ENCODE results near the gene DPAGT1.
A peak's percentile ranks its signal among the peaks of the same experiment; 100 is the strongest.
"Not testable (repeated sequence)": the region's sequence is repeated elsewhere in the genome, so short reads cannot be mapped to it uniquely, and the experiment has no call there.

Gene DPAGT1

GRCh38 chr11:119101759-119102423 lies at the start of gene DPAGT1:
Gene DPAGT1, minus strand, starts transcription at chr11:119101853. Its CDS starts 198 bp downstream, at chr11:119101655.
- DNase-seq (ENCODE audit: low read depth) = peak; percentile 93
- H3K4me3 ChIP-seq (ENCODE audit: low read depth, low read length) = peak within 1 kb of the TSS; percentile 92

DNA sequence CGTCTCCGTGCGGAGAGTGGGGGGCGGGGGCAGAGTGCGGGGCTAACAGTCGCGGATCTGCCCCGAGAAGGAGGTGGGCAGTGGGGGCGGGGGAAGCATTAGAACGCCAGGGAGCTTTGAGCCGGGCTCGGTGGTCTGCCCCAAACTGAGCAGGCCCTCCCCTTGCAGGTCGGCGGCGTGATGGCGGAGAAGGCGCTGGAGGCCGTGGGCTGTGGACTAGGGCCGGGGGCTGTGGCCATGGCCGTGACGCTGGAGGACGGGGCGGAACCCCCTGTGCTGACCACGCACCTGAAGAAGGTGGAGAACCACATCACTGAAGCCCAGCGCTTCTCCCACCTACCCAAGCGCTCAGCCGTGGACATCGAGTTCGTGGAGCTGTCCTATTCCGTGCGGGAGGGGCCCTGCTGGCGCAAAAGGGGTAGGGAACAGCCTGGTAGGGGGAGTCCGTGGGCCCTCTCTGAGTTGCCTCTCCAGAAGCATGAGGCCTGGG lies 48.2 kb upstream of the DPAGT1 start:
- H3K4me3 ChIP-seq (ENCODE audit: low read depth, low read length) = peak overlapping the region; percentile 59
- DNase-seq (ENCODE audit: low read depth) = no peak

DNA sequence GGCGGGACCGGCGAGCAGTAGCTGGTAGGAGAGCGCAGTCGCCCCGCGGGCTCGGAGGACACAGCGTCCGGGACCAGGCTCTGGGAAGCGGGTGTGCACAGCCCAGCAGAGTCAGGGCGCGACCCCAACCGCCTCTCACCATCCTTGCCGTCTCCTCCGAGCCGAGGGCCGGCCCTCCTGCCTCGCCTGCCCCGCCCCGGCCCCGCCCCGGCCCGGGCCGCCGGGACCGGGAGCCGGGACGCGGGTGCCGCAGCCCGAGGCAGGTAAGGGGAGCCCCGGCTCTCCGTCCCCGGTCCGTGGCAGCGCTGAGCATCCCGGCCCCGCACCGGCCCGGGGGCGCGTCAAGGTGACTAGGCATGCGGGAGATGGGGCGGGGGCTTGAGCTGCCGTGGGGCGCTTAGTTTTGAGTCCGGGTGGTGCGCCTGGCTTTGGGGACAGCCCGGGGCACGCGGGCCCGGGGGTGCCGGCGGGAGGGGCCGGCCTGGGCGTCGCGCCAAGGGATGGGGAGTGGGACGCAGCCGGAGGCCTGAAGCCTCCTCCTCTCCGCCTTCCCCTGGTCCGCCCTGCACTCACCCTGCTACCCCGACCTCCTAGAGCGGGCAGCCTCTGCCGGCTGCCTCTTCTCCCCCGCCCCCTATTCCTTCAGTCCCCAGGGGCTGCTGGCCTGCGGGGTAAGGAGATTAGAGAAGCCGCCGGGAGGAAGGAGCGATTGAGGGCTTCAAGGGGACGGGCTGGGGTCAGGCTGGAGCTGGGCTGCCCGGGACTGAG lies 47.5 kb upstream of the DPAGT1 start, which contains the start of gene ABCG4:
ABCG4 (plus strand) TSS at position 35 of the 768 bp plus-strand sequence. CDS start 914 bp downstream, outside the sequence.
- peak within 1 kb of the TSS; percentile 59 for H3K4me3 ChIP-seq (ENCODE audit: low read depth, low read length)
- no peak for DNase-seq (ENCODE audit: low read depth)

GRCh38 chr11:119148720-119149017 lies 47.0 kb upstream of the DPAGT1 start:
- H3K4me3 ChIP-seq (ENCODE audit: low read depth, low read length) = peak overlapping the region; percentile 59
- DNase-seq (ENCODE audit: low read depth) = no peak

DNA sequence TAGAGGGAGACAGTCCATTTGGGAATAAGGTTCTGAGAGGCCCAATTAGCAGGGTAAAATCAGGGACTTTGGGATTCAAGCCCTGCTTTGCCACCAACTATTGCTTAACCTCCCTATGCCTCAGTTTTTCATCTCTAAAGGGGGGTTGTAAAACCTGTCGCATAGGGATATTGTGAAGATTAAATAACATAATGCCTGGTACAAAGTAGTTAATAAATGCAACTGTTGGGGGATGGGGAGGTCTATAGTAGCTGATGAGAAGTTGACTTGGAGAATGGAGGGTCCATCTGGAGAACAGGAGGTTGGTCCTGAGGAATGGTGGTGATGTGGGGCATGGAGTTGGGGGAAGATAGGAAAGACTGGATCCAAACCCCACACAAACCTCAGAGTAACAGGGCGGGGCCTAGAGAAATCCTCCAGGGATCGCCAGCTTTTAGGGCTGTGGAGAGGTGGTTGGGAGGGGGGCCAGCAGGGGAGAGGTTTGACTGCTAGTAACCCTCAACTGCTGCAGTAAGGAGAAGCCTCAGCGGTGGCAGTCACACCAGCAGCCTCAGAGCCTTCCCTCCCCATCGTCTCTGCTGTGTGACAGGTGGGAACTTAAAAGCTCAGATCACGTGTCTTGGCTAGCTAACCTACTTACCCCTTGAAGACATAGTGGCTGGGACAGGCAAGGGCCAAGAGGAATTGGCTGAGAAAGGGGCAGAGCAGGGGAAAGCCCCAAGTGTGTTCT lies 46.1 kb upstream of the DPAGT1 start:
- DNase-seq (ENCODE audit: low read depth) = no peak
- no peak overlapping the region for H3K4me3 ChIP-seq (ENCODE audit: low read depth, low read length)

GRCh38 chr11:119145551-119145950 lies 43.9 kb upstream of the DPAGT1 start:
- H3K4me3 ChIP-seq (ENCODE audit: low read depth, low read length) = no peak overlapping the region
- no peak for DNase-seq (ENCODE audit: low read depth)

GRCh38 chr11:119144825-119145486 lies 43.3 kb upstream of the DPAGT1 start:
- peak; percentile 27 for DNase-seq (ENCODE audit: low read depth)
- H3K4me3 ChIP-seq (ENCODE audit: low read depth, low read length) = no peak overlapping the region

DNA sequence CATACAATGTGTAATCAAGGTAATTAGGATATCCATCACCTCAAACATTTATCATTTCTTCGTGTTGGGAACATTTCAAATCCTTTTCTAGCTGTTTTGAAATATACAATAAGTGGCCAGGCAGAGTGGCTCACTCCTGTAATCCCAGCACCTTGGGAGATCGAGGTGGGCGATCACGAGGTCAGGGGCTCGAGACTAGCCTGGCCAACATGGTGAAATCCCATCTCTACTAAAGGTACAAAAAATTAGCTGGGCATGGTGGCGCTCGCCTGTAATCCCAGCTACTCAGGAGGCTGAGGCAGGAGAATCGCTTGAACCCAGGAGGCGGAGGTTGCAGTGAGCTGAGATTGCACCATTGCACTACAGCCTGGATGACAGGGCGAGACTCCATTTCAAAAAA lies 37.6 kb upstream of the DPAGT1 start:
- not testable (repeated sequence) for DNase-seq (ENCODE audit: low read depth); H3K4me3 ChIP-seq (ENCODE audit: low read depth, low read length)

GRCh38 chr11:119134389-119134978 lies 32.8 kb upstream of the DPAGT1 start:
- no peak for DNase-seq (ENCODE audit: low read depth)
- H3K4me3 ChIP-seq (ENCODE audit: low read depth, low read length) = no peak overlapping the region

GRCh38 chr11:119130662-119131061 lies 29.0 kb upstream of the DPAGT1 start:
- no peak for DNase-seq (ENCODE audit: low read depth)

GRCh38 chr11:119126675-119127268 lies 25.1 kb upstream of the DPAGT1 start:
- no peak overlapping the region for H3K4me3 ChIP-seq (ENCODE audit: low read depth, low read length)
- DNase-seq (ENCODE audit: low read depth) = no peak

More at GRCh38 chr11:119130662-119131061, 29.0 kb upstream of the DPAGT1 start:
- no peak overlapping the region for H3K4me3 ChIP-seq (ENCODE audit: low read depth, low read length)

DNA sequence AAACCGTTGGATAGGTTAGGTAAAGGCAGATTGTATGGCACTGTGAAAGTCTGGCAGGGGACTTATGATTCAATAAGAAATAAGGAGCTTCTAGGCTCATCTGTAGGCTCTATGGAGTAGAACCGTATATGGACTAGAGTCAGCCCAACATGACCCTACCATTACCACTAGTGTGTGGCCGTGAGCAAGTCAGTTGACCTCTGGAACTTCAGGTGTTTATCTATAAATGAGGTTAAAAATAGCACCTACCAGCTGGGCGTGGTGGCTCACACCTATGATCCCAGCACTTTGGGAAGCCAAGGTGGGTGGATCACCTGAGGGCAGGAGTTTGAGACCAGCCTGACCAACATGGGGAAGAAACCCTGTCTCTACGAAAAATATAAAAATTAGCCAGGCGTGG lies 24.2 kb upstream of the DPAGT1 start:
- no peak for DNase-seq (ENCODE audit: low read depth)
- H3K4me3 ChIP-seq (ENCODE audit: low read depth, low read length) = no peak overlapping the region

DNA sequence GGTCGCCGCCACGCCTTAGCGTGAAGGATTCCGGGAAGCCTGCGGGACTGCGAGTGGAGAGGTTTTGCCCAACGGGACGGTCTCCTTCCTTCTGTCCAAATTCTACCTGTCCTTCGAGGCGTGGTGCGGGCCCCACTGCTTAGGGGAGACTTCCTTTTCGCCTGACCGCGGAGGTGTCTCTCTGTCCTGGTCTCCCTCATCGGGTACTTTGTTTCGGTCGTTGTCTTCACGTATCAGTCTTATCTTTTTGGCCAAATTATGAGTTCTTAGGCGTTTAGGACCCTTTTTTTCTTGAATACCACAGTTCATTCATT lies 20.1 kb upstream of the DPAGT1 start:
- DNase-seq (ENCODE audit: low read depth) = no peak
- H3K4me3 ChIP-seq (ENCODE audit: low read depth, low read length) = peak overlapping the region; percentile 84

GRCh38 chr11:119121008-119121810 lies 19.6 kb upstream of the DPAGT1 start, which contains the start of gene HINFP:
Gene HINFP, plus strand, starts transcription at chr11:119121580. Its CDS starts 5,365 bp downstream, at chr11:119126945.
- DNase-seq (ENCODE audit: low read depth) = peak; percentile 97
- peak within 1 kb of the TSS; percentile 84 for H3K4me3 ChIP-seq (ENCODE audit: low read depth, low read length)

GRCh38 chr11:119120639-119121007 lies 19.0 kb upstream of the DPAGT1 start:
- no peak for DNase-seq (ENCODE audit: low read depth)
- peak overlapping the region; percentile 84 for H3K4me3 ChIP-seq (ENCODE audit: low read depth, low read length)

DNA sequence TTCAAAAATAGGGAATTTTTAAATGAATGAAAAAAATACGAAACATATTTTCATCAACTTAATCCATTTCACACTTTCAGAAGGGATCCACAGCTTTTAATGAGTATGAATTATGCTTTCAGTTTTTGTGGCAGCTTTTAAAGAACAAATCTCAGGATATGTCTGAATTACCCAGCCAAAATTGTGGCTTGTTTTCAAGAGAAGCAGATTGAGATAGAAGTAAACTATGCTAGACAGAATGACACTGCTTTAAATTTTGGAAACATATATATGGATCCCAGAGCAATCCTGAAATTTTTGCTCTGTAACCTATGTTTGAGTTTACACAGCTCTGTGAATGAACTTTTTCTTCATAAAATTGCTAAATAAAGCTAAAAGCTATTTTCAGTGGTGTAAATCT lies 17.3 kb upstream of the DPAGT1 start:
- H3K4me3 ChIP-seq (ENCODE audit: low read depth, low read length) = no peak overlapping the region
- DNase-seq (ENCODE audit: low read depth) = no peak

DNA sequence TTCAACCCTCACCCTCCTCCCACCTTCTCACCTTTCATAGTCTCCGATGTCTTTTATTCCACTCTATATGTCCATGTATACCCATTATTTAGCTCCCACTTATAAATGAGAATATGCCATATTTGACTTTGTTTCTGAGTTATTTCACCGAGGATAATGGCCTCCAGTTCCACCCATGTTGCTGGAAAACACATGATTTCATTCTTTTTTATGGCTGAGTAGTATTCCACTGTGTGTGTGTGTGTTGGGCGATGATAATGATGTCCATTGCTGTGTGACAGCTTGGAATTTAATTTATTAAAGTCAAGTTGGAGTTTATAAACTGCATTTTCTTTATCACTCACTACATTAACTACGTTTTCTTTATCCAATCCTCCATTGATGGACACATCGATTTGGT lies 16.6 kb upstream of the DPAGT1 start:
- DNase-seq (ENCODE audit: low read depth) = no peak
- no peak overlapping the region for H3K4me3 ChIP-seq (ENCODE audit: low read depth, low read length)

DNA sequence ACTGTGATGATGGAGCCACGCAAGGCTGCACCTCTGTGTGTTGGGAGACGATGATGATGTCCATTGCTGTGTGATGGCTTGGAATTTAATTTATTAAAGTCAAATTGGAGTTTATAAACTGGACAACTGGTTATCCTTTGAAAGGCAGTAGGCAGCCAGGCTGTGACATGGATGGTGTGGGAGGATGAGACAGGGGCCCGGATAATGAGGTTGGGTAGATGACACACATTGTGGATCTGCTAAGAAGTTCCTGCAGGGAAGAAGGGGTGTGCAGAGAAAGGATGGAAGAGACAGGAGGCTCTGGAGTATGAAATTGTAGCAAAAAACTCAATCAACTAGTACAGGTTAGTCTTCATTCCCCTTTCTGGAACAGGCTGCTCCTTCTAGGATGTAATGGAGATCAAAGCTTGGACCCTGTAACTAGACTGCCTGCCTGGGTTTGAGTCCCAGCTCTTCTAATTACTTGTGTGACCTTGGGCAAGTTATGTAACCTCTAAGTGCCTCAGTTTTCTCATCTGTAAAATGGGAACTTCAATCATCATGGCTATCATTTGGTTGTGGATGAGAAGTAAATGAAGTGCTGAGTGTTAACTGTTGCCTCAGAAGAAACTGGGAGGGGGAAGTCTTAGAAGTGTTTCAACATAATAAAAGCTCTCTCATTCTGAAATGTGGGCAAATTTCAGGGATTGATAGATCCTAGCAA lies 15.5 kb upstream of the DPAGT1 start:
- no peak for DNase-seq (ENCODE audit: low read depth)
- no peak overlapping the region for H3K4me3 ChIP-seq (ENCODE audit: low read depth, low read length)
